ENCODE data around the gene RELA.
"Not testable (repeated sequence)": the region's sequence is repeated elsewhere in the genome, so short reads cannot be mapped to it uniquely, and the experiment has no call there.

Gene RELA

GRCh38 chr11:65663639-65664200 lies 1.0 kb upstream of the RELA start:
- DNase-seq: peak in 4 of 6 experiments; percentile 33 to 65 (median 40)

GRCh38 chr11:65662247-65662798 lies 393 bp downstream of the RELA start:
- DNase-seq: no peak

- DNase-seq: no peak
These were observed 993 bp downstream of the RELA start for GRCh38 chr11:65661599-65662246.

DNA sequence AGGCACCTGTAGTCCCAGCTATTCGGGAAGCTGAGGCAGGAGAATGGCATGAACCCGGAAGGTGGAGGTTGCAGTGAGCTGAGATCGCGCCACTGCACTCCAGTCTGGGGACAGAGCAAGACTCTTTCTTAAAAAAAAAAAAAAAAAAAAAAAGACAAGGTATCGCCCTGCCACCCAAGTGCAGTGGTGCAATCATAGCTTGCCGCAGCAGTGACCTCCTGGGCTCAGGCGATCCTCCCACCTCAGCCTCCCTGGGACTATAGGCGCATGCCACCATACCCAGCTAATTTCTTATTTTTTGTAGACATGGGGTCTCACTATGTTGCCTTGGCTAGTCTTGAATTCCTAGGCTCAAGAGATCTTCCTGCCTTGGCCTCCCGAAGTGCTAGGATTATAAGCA lies 1.8 kb downstream of the RELA start:
- DNase-seq: not testable (repeated sequence)

DNA sequence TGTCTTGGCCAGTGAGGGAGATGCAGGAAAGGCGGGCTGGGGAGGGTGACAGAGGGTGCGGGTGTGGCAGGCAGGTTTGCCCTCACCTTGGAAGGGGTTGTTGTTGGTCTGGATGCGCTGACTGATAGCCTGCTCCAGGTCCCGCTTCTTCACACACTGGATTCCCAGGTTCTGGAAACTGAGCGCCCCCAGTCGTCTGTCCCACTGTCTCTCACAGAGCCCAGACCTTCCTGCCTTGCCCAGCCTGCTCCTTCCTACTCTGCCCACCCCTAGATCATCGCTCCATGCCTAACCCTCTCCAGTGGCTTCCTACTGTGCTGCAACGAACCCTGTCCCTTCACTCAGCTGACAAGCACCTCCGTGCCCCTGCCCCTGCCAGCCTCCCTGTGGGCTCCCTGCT lies 2.7 kb downstream of the RELA start:
- no peak for DNase-seq

DNA sequence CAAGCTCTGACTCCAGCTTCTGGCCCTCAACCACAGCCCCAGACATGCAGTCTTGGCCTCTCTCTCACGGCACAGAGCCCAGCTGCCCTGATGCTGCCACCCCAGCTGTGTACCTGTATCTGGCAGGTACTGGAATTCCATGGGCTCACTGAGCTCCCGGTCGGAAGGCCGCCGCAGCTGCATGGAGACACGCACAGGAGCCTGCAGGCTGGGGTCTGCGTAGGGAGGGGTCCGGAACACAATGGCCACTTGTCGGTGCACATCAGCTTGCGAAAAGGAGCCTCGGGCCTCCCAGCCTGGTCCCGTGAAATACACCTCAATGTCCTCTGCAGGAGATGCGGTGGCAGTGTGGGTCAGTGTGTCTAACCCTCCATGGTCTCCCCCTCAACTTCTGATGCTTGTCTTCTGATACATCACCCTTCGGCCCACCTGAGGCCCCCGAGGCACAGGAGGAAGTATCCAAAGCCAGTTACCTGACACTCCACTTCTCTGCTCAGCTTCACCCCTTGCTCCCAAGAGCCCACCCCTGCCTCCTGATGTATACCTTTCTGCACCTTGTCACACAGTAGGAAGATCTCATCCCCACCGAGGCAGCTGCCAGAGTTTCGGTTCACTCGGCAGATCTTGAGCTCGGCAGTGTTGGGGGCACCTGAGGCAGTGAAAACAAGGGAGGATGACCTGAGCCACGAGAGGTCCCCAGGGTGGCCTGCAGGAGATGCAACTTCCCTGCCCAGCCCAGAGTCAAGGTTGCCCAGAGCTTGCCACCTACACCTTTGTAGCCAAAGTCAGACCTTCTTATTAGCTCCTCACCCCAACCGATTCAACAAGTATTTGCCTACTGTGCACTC lies 4.3 kb downstream of the RELA start:
- no peak for DNase-seq

DNA sequence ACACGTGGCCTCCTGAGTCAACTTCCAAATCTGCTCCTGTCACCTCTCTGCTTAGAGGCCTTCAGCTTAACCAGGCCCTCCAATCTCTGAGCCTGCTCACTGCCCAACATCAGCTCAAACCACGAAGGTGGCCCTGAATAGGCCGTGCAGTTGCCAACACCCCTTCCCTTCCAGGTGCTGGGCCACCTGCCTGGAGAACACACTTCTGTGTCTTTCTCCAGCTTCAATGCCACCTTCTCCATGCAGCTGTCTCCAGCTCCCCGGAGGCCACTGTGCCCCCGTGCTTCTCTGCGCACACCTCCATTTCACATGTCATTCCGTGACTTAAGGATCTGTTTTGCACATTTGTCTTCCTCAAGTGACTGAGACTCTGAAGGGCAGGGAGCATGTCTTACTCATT lies 5.3 kb downstream of the RELA start:
- DNase-seq: no peak

DNA sequence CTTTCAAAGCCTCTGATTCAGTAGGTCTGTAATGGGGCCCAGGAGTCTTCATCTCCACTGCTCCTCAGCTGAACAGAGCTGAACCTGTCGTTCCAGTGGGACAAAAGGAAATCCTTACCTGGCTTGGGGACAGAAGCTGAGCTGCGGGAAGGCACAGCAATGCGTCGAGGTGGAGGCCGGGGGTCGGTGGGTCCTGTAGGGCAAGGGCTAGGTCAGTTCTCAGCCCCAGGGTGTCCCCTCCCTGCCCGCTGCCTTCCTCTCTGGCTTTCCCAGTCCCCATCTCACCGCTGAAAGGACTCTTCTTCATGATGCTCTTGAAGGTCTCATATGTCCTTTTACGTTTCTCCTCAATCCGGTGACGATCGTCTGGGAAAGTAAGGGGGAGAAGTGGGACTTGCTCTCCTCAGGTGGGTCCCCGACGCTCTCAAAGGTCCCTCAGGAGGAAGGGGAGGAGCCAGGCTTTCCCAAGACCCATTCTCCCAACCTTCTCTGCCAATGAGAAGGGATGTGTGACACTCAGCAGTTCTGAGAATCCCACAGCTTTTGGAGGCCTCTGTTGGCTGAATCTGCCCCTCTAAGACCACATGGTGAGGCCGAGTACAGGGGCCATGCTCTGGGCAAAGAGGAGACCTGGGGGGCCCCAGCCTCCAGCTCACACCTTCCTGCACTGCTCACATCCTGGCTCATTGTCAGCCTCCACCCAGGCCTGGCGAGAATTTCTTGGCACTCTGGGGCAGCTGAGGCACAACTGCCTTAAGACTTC lies 7.0 kb downstream of the RELA start:
- no peak for DNase-seq

- no peak for DNase-seq
These were observed 8.1 kb downstream of the RELA start for GRCh38 chr11:65654375-65655349.

DNA sequence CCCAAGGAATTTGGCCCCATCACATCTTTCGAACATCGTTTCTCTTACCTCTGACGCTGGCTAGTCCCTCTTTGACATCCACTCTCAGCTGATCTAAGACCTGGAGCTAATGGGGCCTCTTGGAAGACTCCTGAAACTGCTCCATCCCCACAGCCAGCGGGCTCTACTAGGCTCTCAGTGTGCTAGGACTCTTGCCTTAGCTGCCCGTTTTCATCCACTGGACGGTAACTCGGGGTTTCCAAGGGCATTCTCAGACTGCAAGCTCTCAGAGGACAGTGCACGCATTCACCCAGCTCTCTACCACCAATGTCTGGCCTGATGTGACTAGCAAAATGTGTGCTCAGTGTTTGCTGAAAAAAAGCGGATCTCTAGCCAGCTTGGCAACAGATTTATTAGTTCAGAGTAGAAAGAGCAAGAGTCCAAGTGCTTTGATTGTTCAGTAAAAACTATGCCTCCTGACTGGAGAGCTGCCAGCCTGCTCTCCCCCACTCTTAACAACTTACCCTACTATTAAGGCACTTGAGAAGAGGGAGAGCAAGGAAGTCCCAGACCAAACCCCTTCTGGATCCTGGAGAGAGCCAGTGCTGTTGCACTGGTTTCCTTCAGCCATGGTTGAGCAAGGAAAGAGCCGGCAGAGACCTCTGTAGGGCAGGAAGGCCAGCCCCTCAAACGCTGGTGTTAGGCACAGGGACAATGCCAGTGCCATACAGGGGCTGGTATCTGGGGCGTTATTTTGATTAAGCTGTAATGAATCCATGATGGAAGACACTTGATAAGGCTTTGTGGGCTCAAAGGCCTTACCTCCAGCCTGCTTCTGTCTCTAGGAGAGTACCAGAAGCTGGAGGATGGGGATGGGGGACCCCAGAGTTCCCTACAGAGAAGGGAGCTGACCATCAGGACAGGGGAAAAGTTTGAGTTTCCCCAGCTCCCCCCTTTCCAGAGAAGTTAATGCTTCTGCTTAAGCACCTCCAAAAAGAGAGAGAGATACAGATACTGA lies 9.2 kb downstream of the RELA start:
- peak in 1 of 6 experiments; percentile 63 for DNase-seq

DNA sequence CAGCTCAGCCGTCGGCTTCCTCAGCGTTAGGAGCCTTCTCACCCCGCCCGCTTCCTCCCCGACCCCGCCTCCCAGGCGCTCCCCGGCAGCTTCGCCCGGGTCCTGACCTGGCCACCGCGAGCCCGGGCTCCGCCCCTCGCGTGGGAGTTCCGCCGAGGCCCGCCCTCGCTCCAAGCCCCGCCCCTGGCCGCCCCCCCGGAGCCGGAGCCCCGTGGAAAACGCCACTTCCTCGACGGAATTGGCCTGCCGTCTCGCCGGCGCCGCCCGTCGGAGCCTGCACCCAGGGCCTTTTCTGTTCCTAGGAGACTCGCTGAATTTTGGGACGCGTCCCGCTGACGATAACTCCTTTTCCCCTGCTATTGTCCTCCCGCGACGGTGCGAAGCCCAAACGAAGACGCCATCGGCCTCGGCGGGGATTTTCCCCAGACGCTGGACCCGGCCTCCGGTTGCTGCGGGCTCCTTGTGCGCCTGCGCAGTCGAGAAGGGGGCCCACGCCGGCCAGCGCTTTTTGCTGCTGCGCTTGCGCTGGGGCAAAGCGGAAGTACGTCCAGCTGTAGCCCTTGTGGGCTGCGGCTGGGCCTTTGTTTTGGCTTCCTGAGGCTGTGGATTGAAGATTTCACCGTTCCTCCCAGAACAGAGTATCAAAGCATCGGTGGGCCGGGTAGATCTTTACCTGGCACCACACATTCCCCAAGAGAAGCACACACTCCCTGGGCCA lies 10.0 kb downstream of the RELA start:
- peak; percentile 90 to 99 (median 96) for DNase-seq

- DNase-seq: peak in 2 of 6 experiments; percentile 31 to 43
These were observed 10.9 kb downstream of the RELA start for GRCh38 chr11:65651589-65652510.

DNA sequence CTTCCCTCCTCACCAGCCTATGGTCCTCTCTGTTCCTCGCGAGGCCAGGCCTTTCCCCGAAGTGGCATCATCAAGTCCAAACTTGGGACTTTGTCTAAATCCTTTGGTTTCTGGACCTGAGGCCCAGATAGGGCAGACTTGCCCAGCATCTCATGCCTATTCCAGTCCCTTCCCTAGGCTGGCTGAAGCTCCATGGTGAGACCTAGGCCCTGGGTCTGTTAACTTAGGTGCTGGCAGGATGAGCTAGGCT lies 11.5 kb downstream of the RELA start:
- DNase-seq: no peak

- no peak for DNase-seq
These were observed 12.0 kb downstream of the RELA start for GRCh38 chr11:65650547-65651338.

- no peak for DNase-seq
These were observed 12.8 kb downstream of the RELA start for GRCh38 chr11:65649656-65650546.

- DNase-seq: no peak
These were observed 13.7 kb downstream of the RELA start for GRCh38 chr11:65648997-65649493.

Data from stimulated activated naive CD4-positive, alpha-beta T cell (primary cell).